NCI-H1105 treated with DMSO at 0.1 percent for 48 hours (cell line): ENCODE measurements around the gene RAD23B.

Experiments
- DNase-seq: peaks from one replicate; lab custom pipeline; 2025; lab: John Stamatoyannopoulos, UW

The RAD23B gene

DNA sequence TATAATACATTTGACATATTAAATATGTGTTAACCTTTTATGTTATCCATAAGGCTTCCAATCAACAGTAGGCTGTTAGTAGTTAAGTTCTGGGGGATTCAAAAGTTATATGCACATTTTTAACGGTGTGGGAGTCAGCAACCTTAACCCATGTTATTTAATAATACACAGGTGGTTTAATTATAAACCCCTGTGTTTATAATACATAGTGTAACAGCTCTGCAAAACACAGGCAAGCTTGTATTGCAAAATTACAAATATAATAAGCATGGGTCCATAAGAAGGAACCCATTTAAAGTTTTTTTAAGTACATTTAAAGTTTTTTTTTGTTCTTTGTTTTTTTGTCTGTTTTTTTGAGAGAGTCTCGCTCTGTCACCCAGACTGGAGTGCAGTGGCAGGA, 14.5 kb upstream of the RAD23B start:
- no peak for DNase-seq

DNA sequence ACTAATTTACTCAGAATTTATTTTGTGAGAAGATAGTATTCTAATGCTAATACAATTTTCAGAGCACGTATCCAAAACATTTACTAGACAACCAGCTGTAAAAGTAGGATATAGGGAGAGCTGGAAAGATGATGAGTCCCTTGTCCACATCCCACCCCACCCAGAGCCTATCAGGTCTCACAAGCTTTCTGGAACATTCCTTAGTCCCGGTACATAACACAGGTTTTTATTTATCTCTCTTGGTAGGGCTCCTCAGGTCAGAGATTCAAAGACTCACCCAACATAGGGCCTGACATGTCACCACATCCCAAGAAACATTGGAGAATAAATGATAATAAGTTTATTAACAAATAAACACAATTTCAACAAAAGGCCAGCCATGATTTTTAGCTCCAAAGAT, 13.8 kb upstream of the RAD23B start:
- no peak for DNase-seq

DNA sequence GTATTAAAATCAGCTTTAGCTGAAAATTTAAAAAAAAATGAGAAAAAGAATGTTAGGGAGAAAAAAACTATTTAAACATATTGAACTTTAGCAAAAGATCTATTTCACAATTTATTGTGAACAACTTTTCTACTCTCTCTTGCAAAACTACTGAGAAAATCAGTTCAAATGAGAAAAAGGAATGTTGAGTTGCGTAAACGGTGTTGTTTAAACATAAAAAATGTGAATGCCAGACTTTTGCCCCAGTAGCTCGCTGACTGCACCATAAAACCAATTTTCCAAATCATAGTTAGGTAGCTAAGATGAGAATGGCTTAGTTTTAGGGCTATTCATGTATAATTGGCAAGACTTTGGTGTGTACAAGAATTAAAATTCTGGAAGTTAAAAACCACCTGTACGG, 13.4 kb upstream of the RAD23B start:
- no peak for DNase-seq

DNA sequence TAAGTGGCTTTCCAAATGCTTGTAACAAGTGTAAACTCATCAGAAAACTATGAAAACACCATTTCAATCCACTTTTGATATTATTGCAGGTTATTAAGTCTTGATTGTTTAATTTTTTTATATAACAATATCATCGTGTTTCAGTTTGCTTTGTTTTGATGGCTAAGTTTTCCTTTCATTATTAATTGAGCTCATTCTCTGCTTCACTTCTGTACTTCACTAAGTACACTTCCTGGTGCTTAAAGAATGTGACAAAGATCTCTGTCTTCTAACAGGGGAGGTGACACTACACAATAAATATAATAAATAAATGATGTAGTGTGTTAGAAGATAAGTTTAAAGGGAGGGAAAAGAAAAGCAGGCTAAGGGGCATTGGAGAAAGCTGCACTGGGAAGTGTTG, 13.0 kb upstream of the RAD23B start:
- DNase-seq = no peak

DNA sequence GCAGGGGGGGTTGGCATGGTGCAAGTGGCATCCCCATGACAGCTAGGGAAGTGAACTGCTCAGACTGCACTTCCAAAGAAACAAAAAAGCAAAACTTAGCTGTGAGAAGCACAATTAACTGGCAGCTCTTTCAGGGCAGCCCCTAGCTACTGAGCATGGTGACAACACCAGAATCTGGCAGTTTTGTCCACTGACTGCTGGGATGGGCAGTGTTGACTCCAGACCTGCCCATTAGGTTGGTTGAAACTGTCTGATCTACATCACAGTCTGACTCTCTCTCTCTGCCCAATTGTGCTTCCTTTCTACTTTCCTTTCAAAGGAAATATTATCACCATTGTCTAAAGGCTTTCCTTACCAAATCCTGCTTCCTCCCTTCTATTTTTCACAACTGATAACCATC, 12.5 kb upstream of the RAD23B start:
- no peak for DNase-seq

DNA sequence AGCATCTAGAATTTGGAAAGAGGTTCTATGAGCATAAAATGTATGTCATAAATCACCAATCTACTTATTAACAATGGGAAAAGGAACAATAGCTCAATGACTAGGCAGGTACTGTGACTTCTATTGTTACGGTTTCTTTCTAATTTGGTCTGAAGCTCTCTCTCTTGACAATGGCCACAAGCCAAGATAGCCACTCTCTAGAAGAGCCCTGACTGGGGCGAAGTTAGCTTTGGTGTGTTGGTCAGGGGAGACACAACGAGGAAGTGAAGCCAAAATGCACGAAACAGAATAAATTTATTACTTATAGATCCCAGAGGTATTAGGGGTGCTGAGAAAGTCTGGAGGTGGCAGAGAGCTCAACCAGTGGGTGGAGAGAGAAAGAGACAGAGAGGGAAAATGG, 9.4 kb upstream of the RAD23B start:
- DNase-seq = no peak

DNA sequence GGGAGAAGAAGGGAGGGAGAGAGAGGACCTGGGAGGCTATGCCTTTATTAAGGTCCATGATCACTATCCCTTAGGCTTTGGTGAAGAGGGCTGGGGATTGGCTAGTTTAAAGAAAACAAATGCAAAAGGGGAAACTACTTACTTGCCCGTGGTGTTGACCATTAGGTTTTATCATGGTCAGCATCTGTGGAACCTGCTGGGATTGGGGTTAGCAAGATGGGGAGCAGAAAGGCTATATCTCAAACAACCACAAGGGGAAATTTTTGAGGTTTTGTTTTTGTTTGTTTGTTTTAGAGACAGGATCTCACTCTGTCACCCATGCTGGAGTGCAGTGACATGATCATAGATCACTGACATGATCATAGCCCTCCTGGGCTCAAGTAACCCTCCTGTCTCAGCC, 9.0 kb upstream of the RAD23B start:
- DNase-seq = no peak

DNA sequence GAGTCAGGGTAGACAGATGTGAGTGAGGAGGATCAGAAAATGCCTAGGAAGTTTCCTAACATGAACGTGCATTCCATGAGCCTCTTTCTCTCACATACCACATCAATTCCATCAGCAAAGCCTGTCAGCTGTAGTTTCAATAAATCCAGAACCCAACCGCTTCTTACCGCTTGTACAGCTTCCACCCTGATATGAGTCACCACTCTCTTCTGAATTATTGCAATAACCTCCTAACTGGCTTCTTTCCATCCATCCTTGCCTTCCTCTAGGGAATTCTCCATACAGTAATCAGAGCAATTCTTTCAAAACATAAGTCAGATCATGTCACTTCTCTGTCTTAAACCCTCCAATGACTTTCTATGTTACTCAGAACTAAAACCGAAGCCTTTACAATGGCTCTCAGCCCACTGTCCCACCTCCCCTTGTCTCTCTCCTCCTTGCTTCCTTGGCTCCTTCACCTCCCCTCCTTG, 8.1 kb upstream of the RAD23B start:
- DNase-seq = no peak

DNA sequence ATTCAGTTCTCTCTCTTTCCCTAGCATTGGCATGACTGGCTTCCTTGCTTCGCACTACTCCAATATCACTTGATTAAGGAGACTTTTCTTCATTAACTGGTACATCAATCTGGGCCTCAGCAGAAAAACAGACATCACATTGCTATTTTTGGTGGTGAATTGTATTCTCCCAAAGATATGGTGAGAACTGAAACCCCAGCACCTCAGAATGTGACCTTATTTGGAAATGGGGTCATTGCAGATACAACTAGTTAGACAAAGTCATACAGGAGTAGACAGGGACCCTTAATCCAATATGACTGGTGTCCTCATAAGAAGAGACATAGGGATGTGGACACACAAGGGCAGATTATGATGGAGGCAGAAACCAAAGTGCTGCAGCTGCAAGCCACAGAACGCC, 7.5 kb upstream of the RAD23B start:
- DNase-seq = no peak

DNA sequence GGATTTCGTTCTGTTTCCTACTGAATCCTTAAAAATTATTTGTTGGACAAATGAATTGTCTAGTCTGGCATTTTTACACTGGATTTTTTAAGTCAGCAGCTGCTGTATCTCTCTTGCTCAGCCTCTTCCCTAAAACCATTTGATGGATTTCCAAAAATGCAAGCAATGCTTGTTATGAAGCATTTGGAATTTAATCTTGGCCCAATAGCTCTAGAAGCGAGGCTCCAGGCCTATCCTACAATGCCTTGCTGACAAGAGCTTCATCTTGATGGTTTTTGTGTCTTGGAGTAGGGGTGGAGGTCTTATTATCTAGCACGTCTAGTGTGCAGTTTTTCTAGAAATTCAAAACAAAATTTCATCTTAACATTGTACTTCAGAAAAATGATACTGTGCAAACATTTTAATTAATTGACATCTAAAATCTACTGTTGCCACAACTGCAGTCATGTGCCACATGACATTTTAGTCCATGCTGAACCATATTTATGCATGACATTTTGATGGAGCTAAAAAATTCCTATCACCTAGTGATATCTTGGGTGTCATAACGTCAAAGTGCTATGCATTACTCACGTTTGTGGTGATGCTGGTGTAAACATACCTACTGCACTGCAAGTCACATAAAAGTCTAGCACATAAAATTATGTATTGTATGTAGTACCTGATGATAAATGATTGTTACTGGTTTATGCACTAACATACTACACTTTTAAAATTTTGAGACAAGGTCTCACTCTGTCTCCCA, 5.9 kb upstream of the RAD23B start:
- DNase-seq = no peak

DNA sequence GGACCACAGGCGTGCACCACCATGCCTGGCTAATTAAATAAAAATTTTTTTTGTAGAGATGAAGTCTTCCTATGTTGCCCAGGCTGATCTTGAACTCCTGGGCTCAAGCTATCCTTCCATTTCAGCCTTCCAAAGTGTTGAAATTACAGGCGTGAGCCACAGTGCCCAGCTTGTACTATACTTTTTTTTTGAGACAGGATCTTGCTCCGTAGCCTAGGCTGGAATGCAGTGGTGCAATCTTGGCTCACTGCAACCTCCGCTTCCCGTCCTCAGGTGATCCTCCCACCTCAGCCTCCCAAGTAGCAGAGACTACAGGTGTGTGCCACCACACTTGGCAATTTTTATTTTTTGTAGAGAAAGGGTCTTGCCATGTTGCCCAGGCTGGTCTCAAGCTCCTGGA, 5.3 kb upstream of the RAD23B start:
- no peak for DNase-seq

DNA sequence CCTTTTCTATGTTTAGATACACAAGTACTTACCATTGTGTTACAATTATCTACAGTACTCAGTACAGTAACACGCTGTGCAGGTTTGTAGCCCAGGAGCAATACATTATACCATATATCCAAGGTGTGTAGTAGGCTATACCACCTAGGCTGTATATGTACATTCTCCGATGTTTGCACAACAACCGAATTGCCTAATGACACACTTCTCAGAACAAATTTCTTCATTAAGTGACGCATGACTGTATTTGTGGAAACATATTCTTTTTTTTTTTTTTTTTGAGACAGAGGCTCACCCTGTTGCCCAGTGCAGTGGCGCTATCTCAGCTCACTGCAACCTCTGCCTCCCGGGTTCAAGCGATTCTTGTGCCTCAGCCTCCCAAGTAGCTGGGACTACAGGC, 4.0 kb upstream of the RAD23B start:
- no peak for DNase-seq

DNA sequence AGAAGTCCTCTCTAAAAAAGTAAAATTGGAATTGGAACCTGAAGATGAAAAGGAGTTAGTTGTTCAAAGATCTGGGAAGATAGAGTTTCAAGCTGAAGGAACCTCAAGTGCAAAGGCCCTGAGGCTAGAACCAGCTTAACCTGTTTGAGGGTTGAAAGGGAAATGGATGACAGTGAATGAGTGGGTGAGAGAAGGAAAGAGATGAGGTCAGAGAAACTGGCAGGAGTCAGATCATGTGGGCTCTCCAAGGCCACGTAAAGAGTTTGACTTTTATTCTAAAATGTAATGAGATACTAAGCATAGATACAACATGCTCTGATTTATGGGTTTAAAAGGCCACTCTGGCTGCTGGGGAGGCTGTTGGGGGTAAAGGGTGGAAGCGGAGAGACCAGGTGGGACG, 2.5 kb upstream of the RAD23B start:
- DNase-seq = no peak

DNA sequence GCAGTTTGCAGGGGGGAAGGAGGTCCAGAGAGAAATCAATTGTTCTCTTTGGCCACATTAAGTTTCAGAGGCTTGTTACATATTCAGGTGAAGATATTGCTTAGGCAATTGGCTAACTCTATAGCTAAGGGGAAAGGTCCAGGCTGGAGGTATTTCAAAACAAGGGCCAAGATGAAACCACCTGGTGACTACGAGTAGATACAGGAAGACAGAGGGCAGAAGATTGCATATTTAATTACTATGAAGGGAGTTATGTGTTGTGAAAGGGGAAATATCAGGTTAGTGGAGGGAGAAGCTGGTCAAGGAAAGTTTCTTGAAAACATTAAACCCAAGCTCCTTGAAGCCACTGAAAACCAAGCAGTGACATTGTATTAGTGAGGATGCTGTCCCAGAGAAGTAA, 1.9 kb upstream of the RAD23B start:
- no peak for DNase-seq

DNA sequence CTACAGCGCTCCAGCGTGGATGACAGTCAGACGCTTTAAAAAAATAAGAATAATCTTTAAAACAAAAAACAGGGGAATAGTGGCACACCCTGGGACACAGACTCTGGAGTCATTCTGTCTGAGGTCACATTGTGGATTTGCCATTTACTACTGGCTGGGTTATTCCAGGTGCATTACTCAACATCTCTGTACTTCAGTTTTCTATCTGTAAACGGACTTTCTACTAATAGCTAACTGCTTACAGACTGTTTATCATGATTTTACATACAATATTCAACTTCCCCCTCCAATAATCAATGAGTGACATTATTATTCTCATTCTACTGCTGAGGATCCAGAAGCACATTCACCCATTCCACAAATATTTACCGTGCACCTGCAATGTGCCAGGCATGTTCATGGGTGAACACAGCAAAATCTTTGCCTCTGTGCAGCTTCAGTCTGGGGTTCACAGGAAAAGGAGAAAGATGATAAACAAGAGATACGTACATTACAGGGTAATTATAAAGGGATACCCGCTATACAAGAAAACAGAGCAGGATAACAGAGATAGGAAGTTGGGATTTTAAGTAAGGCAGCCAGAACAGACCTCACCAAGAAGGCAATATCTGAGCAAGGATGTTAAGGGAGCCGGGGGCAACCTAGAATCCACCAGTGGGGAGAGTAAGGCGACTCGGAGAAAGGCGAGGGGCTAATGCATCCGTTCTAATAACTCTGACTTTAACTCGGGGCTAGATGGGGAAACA, 984 bp upstream of the RAD23B start:
- no peak for DNase-seq

DNA sequence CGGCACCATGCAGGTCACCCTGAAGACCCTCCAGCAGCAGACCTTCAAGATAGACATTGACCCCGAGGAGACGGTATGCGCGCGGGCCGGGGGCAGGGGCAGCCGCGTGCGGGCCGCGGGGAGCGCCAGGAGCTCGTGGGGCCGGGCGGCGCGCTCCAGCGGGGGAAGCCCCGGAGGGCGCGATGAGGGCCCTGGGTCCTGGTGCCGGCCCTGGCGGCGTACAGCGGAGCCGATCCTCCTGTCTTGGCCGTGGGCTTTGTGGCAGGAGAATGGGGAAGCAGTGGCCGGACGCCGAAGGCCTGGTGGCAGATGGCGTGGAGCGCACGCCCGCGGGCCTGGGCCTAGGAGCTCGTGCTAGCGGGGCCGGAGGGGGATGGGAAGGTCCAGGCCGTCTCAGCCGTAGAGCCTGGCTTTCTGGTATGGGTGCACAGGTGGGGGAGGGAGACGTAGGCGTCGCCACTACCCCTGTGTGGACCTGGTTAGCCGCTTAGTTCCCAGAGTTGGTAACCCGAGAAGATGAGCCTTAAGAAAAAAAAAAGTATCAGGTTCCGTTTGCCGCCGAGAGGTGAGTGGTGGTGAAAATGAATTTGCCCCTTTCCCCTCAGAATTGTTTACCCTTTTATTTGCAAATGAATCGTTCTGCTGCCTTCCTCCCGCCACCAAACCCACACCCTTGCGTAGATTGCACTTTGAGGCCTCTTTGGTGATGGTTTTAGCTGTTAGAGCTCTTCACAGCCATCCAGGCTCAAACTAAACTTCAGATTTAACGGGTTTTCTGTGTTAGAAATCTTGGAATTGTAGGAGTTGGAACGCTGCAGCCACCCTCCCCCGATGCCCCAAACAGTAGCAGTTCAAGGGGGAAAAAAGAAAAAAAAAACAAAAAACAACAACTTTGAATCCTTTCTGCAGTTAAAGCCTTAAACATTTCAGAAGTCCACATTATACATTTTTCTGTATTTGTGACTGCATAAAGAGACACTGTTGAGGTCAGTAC, 841 bp downstream of the RAD23B start:
- DNase-seq = peak; percentile 75

DNA sequence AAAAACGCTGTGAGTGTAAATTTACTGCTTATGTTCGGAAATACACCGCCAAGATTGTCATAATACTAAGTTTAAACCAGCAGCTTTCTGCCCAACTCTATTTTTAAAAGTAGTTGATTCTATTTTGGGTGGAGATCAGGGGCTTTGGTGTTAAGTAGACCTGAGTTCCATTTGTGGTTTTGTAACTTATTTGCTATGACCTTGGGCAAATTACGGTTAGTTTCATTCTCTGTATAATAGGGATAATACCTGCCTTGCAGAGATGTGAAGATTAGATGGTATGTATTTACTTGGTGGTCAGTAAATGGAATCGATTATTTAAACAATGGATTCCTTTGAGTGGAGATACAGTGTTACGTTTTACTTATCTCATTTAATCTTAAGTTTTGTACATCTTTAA, 1.6 kb downstream of the RAD23B start:
- DNase-seq = peak; percentile 6

DNA sequence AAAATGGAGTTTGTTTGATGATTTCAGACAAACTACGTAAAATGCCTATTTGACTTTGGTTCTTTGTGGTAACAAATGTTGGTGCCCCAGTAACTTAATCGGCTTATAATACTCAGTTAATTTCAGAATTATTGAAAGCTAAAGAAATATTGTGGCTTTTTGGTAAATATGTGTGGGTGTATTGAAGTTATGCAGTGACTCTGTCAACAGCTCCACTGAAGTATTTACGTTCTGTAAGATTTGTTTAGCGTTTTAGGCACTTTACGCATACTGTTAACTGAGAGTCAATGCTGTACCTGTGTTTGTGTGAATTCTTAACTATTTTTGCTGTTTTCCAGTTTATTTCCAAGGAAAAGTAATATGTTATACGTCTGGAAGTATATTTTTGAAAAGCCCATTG, 2.2 kb downstream of the RAD23B start:
- no peak for DNase-seq

DNA sequence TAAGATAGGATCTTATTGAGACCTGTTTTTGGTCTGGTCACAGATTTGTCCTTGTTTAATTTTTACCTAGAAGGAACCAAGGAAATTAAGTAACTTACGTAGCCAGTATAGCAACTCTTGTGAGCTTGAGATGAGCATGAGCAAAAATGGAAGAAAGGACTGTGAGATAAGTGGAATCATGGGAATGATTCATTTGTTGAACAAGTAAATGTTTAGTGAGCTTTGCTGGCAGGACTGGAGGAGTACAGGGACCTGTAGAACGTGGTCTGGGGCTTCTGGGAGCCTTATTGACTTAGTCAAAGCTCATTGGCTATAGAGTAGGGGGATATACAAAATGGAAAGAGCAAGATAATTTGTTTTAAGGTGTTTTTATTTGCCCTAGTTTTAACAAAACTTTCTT, 3.0 kb downstream of the RAD23B start:
- no peak for DNase-seq

DNA sequence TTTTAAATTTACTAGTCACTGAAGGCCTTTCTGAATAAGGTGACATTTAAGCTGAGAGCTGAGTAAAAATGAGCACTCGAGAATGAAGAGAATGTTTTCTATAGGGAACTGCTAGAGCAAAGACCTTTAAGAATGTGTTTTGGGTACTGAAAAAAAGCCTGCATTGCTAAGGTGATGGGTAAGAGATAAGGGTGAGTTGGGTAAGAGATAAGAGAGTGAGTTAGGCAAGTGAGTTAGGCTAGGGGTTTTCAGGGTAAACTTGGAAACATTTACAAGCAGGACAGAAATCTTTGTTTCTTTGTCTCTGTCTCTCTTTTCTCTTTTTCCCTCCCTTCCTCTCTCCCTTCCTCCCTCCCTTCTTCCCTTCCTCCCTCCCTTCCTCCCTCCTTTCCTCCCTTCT, 5.6 kb downstream of the RAD23B start:
- no peak for DNase-seq

DNA sequence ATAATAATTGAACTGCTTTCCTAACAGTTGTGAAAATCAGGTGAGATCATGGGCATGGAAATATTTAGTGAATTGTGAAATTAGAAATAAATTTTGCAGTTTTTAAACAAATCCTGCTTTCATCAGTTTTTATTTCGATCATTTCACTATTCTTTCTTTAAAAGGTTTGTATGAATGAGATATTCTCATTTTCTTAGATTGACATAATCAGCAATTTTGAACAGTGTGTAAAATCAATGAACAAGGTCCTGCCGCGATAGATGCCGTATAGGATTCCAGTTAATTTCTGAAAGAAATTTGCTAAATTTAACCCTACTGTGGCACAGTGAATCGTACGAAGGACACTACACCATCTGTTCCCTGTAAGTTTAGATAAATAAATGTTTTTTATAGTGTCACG, 7.5 kb downstream of the RAD23B start:
- no peak for DNase-seq

DNA sequence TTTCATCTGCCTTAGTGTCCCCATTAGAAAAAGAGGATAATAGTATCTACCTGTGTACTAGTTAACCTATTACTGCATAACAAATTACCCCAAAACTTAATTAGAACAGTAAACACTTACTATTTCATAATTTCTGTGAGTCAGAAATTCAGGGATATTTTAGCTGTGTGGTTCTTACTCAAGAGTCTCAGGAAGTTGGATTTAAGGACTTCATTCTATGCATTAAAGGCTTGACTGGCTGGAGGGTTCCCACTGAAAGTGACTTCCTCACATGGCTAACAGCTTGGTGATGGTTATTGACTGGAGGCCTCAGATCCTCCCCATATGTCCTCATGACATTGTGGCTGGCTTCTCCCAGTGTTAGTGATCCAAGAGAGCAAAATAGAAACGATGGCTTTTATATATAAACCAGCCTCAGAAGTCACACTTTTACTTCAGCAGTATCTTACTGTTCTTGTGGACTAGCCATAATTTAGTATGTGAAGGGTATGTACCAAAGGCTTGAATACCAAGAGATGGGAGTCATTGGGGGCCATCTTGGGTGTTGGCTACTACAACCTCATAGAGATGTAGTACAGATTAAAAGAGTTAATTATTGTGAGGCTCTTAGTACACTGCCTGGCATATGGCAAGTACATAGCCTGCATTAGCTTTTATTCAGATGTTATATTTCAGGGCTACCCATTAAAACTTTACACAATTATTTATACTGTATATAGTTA, 9.9 kb downstream of the RAD23B start:
- DNase-seq = no peak
